H9 (cell line): ENCODE measurements around the gene ATF7IP2. TPM values are rescaled to one million over a fixed set of nuclear protein-coding genes. Genes with fewer than 3 reads are reported as not detected.

Source experiments
- DNase-seq: peaks from one replicate; pipeline ENCODE4 v3.0.0-alpha.2; 2017
- H2AFZ ChIP-seq: one replicate; pipeline ENCODE4 v1.6.1; 2013; ENCODE audit warnings: mild to moderate bottlenecking, low read length, control low read depth, moderate library complexity
- H2AK5ac ChIP-seq: 2 replicates; pipeline ENCODE4 v1.6.1; 2013; ENCODE audit warnings: low read length, control low read depth, mixed read lengths; ENCODE audit not compliant: insufficient read length
- H2BK120ac ChIP-seq: one replicate; pipeline ENCODE4 v1.6.1; 2013; ENCODE audit warnings: low read depth, mild to moderate bottlenecking, low read length, control low read depth, inconsistent platforms; ENCODE audit not compliant: poor library complexity, severe bottlenecking
- H2BK12ac ChIP-seq: 2 replicates; pipeline ENCODE4 v1.6.1; 2013; ENCODE audit warnings: low read length, control low read depth, mixed read lengths, low read depth; ENCODE audit not compliant: insufficient read length
- H2BK15ac ChIP-seq: 2 replicates; pipeline ENCODE4 v1.6.1; 2013; ENCODE audit warnings: low read depth, low read length, control low read depth
- H2BK20ac ChIP-seq: one replicate; pipeline ENCODE4 v1.6.1; 2013; ENCODE audit warnings: low read depth, mild to moderate bottlenecking, low read length, control low read depth, inconsistent platforms; ENCODE audit not compliant: poor library complexity, severe bottlenecking
- H2BK5ac ChIP-seq: 2 replicates; pipeline ENCODE4 v1.6.1; 2013; ENCODE audit warnings: low read length, control low read depth, mixed read lengths; ENCODE audit not compliant: insufficient read length
- H3K14ac ChIP-seq: 2 replicates; pipeline ENCODE4 v1.6.1; 2013; ENCODE audit warnings: low read length, control low read depth; ENCODE audit not compliant: insufficient read depth
- H3K18ac ChIP-seq: 2 replicates; pipeline ENCODE4 v1.6.1; 2013; ENCODE audit warnings: low read depth, mild to moderate bottlenecking, mixed read lengths, low read length, control low read depth; ENCODE audit not compliant: insufficient read length
- H3K23ac ChIP-seq: 2 replicates; pipeline ENCODE4 v1.6.1; 2013; ENCODE audit warnings: low read length, control low read depth, mixed read lengths, low read depth; ENCODE audit not compliant: insufficient read length
- H3K23me2 ChIP-seq: 2 replicates; pipeline ENCODE4 v1.6.1; 2013; ENCODE audit warnings: low read depth, mild to moderate bottlenecking, mixed read lengths, low read length, control low read depth; ENCODE audit not compliant: insufficient read length, poor library complexity, severe bottlenecking
- H3K27ac ChIP-seq: 2 replicates; pipeline ENCODE4 v1.5.1; 2013; ENCODE audit warnings: low read length, control low read depth, mixed read lengths, low read depth; ENCODE audit not compliant: insufficient read length
- H3K27me3 ChIP-seq: 2 replicates; pipeline ENCODE4 v1.6.1; 2013; ENCODE audit warnings: low read length, control low read depth, inconsistent platforms; ENCODE audit not compliant: insufficient read depth
- H3K4ac ChIP-seq: 2 replicates; pipeline ENCODE4 v1.6.1; 2013; ENCODE audit warnings: low read depth, mild to moderate bottlenecking, control low read depth, inconsistent platforms, low read length, moderate library complexity
- H3K4me1 ChIP-seq: 2 replicates; pipeline ENCODE4 v1.6.1; 2013; ENCODE audit warnings: low read length, control low read depth, inconsistent platforms; ENCODE audit not compliant: insufficient read depth
- H3K4me2 ChIP-seq: 2 replicates; pipeline ENCODE4 v1.6.1; 2013; ENCODE audit warnings: low read length, control low read depth, mixed read lengths; ENCODE audit not compliant: insufficient read length, insufficient read depth
- H3K56ac ChIP-seq: 2 replicates; pipeline ENCODE4 v1.6.1; 2013; ENCODE audit warnings: low read depth, mild to moderate bottlenecking, mixed read lengths, low read length, control low read depth; ENCODE audit not compliant: insufficient read length
- H3K79me1 ChIP-seq: 2 replicates; pipeline ENCODE4 v1.6.1; 2013; ENCODE audit warnings: low read depth, mild to moderate bottlenecking, moderate library complexity, low read length, control low read depth, inconsistent platforms; ENCODE audit not compliant: insufficient read depth, poor library complexity, severe bottlenecking
- H3K79me2 ChIP-seq: 2 replicates; pipeline ENCODE4 v1.6.1; 2013; ENCODE audit warnings: low read length, control low read depth, inconsistent platforms; ENCODE audit not compliant: insufficient read depth
- H3K9ac ChIP-seq: 2 replicates; pipeline ENCODE4 v1.6.1; 2013; ENCODE audit warnings: low read length, control low read depth, mixed read lengths; ENCODE audit not compliant: insufficient read length; ENCODE audit errors: extremely low read depth
- H3K9me3 ChIP-seq: one replicate; pipeline ENCODE4 v1.6.1; 2013; ENCODE audit warnings: low read depth, low read length, inconsistent platforms; ENCODE audit not compliant: control insufficient read depth
- H3T11ph ChIP-seq: one replicate; pipeline ENCODE4 v1.6.1; 2013; ENCODE audit warnings: mild to moderate bottlenecking, low read length, control low read depth, inconsistent platforms
- H4K20me1 ChIP-seq: one replicate; pipeline ENCODE4 v1.6.1; 2013; ENCODE audit not compliant: control insufficient read depth, insufficient read length, insufficient read depth
- H4K5ac ChIP-seq: 2 replicates; pipeline ENCODE4 v1.6.1; 2013; ENCODE audit warnings: low read depth, mild to moderate bottlenecking, mixed read lengths, low read length, control low read depth; ENCODE audit not compliant: insufficient read length
- H4K8ac ChIP-seq: replicated peaks from 2 replicates; pipeline ENCODE4 v1.6.1; 2013; ENCODE audit warnings: low read length, control low read depth, mixed read lengths, low read depth; ENCODE audit not compliant: insufficient read length
- H4K91ac ChIP-seq: 2 replicates; pipeline ENCODE4 v1.6.1; 2013; ENCODE audit warnings: low read depth, mild to moderate bottlenecking, moderate library complexity, mixed read lengths, low read length, control low read depth; ENCODE audit not compliant: insufficient read length
- H3K27ac Mint-ChIP-seq, 3 experiments: 2 replicates in 2 of 3; 3 replicates in 1 of 3; pipeline ENCODE4 v1.8.0; 2020 to 2021; ENCODE audit warnings: mixed read lengths in 3 of 3, mild to moderate bottlenecking in 1 of 3, moderate library complexity in 1 of 3
- H3K27me3 Mint-ChIP-seq: 2 replicates; pipeline ENCODE4 v1.8.0; 2021; ENCODE audit warnings: low read depth, mild to moderate bottlenecking, moderate library complexity, mixed read lengths
- H3K36me3 Mint-ChIP-seq, 3 experiments: 2 replicates in 2 of 3; 3 replicates in 1 of 3; pipeline ENCODE4 v1.8.0; 2020 to 2021; ENCODE audit warnings: low read depth in 3 of 3, mixed read lengths in 3 of 3; ENCODE audit not compliant: insufficient read depth in 1 of 3
- H3K4me1 Mint-ChIP-seq, 2 experiments: 2 replicates each; pipeline ENCODE4 v1.8.0; 2020; ENCODE audit warnings: mixed read lengths in 2 of 2
- H3K4me3 Mint-ChIP-seq, 2 experiments: 2 replicates in 1 of 2; 3 replicates in 1 of 2; pipeline ENCODE4 v1.8.0; 2020 to 2021; ENCODE audit warnings: mild to moderate bottlenecking in 2 of 2, mixed read lengths in 2 of 2, moderate library complexity in 1 of 2
- H3K9me3 Mint-ChIP-seq, 2 experiments: 2 replicates in 1 of 2; 3 replicates in 1 of 2; pipeline ENCODE4 v1.8.0; 2020; ENCODE audit warnings: mild to moderate bottlenecking in 2 of 2, mixed read lengths in 2 of 2, moderate library complexity in 1 of 2
- CTCF ChIP-seq: fragments of 200-600 bp; sonication (generic); conservative IDR thresholded peaks from 3 replicates; pipeline ENCODE4 v1.8.0; 2021; ENCODE audit warnings: antibody characterized with exemption, mild to moderate bottlenecking
- WGBS: extraction: QIAGEN DNeasy Blood & Tissue Kit; methylation state at CpG from one replicate; pipeline ENCODE4 v1.1.7; 2013; ENCODE audit warnings: missing lambda C conversion rate, low lambda C conversion rate, mixed read lengths; ENCODE audit not compliant: insufficient read length; ENCODE audit errors: extremely low coverage; 5-methylcytosine and 5-hydroxymethylcytosine counted together
- total RNA-seq: library from RNA; stranded (reverse); gene quantifications from 2 replicates; pipeline ENCODE4 v1.2.1, GENCODE V29; 2021

ATF7IP2 gene
- total RNA-seq, 1 experiment from 2014 or later = 21.5 TPM

- Histone ChIP-seq H3K79me1 (no peaks in the 10 kb centered on the region), H3K79me2 (no peaks in the 10 kb centered on the region), H3K27ac (no peak overlapping the region), H3K23ac (no peak overlapping the region), H2BK20ac (no peak overlapping the region), H2AFZ (no peak overlapping the region), H3K18ac (no peak overlapping the region), H4K5ac (no peak overlapping the region), H2AK5ac (no peak overlapping the region), H4K91ac (no peak overlapping the region), H4K8ac (no peak overlapping the region), H3K23me2 (no peaks in the 10 kb centered on the region), H3K56ac (no peak overlapping the region), H2BK12ac (no peak overlapping the region), H2BK15ac (no peak overlapping the region), H3K9me3 (no peaks in the 10 kb centered on the region), H3K9ac (no peak overlapping the region), H3K4me2 (no peak overlapping the region), H2BK5ac (no peak overlapping the region), H3K4ac (no peak overlapping the region), H3K14ac (no peak overlapping the region), H3T11ph (no peak overlapping the region), H3K27me3 (no peaks in the 10 kb centered on the region), H4K20me1 (no peaks in the 10 kb centered on the region), H2BK120ac (no peak overlapping the region), H3K4me1 (no peaks in the 10 kb centered on the region)
- Mint-ChIP-seq H3K9me3 (no peaks in the 10 kb centered on the region), H3K27ac (no peak overlapping the region), H3K4me1 (0 out of 4 replicates have a peak, but pooled peaks cover 0 to 2% of the 10 kb centered on the region in 2 experiments), H3K36me3 (peaks cover 0 to 3% (median 2%) of the 10 kb centered on the region in 3 experiments; a peak in 1 of 7 replicates), H3K4me3 (no peak overlapping the region), H3K27me3 (no peaks in the 10 kb centered on the region)
- DNase-seq = no peak
- no CpG with 5 or more reads among the region's 2 CpGs for WGBS
- TF ChIP-seq CTCF = no peak
Measured at GRCh38 chr16:10465821-10466220, 80.0 kb downstream of the ATF7IP2 start.
